ENCODE results near the gene GUCY2C.

Gene GUCY2C

GRCh38 chr12:14567351-14568162, 128.8 kb downstream of the GUCY2C start, which contains the start of gene PLBD1:
PLBD1 (minus strand) TSS chr12:14567883; CDS start chr12:14567696, 187 bp downstream.
- DNase-seq: peak; percentile 9

GRCh38 chr12:14564336-14564959, 132.0 kb downstream of the GUCY2C start:
- DNase-seq: no peak

- no peak for DNase-seq
Measured at GRCh38 chr12:14563046-14563445, 133.4 kb downstream of the GUCY2C start.

Data from hematopoietic multipotent progenitor cell treated with erythropoietin and hydrocortisone succinate and interleukin-3 and kit ligand, for 6 days (in vitro differentiated cells).